ENCODE measurements around the gene KCNIP4. TPM values are rescaled to one million over a fixed set of nuclear protein-coding genes. Genes with fewer than 3 reads are reported as not detected.

Gene KCNIP4
- total and polyA plus RNA-seq, 10 of the 15 experiments (the other 5 are each of a cell fraction or from before 2014, with no cell fraction given) = 0.03 to 0.23 (median 0.13) TPM; not detected in 7

- no peaks in the 10 kb centered on the region for H3K79me2 ChIP-seq (ENCODE audit: control insufficient read depth, insufficient read depth, low read length)
- ChIA-PET SMC1A (ENCODE audit: uncharacterized antibody, unreplicated experiment) (no interaction called here), RAD21 (ENCODE audit: unreplicated experiment) (no interaction called here), POLR2A (no interaction called here), CTCF (interaction anchor here (0.6 to 0.8 kb wide), 2 partner anchors 60 to 108 kb away, joined by 3 read pairs; no protein-coding TSS in a partner anchor)
- no peaks in the 10 kb centered on the region for H4K20me1 ChIP-seq (ENCODE audit: control insufficient read depth, insufficient read depth)
- no peak for DNase-seq (ENCODE audit: low read depth, low spot score)
- BruUV-seq (replicated peaks) = no TSS peak
- no peaks in the 10 kb centered on the region for H3K9me3 ChIP-seq (replicated peaks; ENCODE audit: control insufficient read depth, insufficient read depth, low read length)
- in situ Hi-C loops (cut with MboI) (no loop called here), intact Hi-C loops (cut with micrococcal nuclease; ENCODE audit: unreplicated experiment) (no loop called here)
- no peaks in the 10 kb centered on the region for H3K27me3 ChIP-seq (replicated peaks in 1 of 2; ENCODE audit: control insufficient read depth in 2 of 2, insufficient read depth in 2 of 2, low read length in 1 of 2)
- H3K36me3 ChIP-seq (ENCODE audit: control insufficient read depth in 2 of 2, insufficient read depth in 2 of 2, low read length in 1 of 2) = no peaks in the 10 kb centered on the region
- H3K4me2 ChIP-seq (ENCODE audit: control insufficient read depth, insufficient read depth) = no peak overlapping the region
- H3K4me3 ChIP-seq = no peak overlapping the region
- H2AFZ ChIP-seq (ENCODE audit: control insufficient read depth, low read depth, low read length) = no peak overlapping the region
- no peak for FAIRE-seq
- H3K9ac ChIP-seq (ENCODE audit: control insufficient read depth, insufficient read depth, low read length) = no peak overlapping the region
- H3K27ac ChIP-seq (ENCODE audit: control insufficient read depth, insufficient read depth) = no peak overlapping the region
- WGBS (ENCODE audit: insufficient coverage, insufficient replicate concordance, low lambda C conversion rate, missing lambda C conversion rate) = 0% methylated on average over 2 of the region's 2 CpGs
- ATAC-seq = no peak
- H3K4me1 ChIP-seq (ENCODE audit: control insufficient read depth, insufficient read depth, low read length) = no peaks in the 10 kb centered on the region
- TF ChIP-seq DPF2 (IDR thresholded peaks at IDR 0.05) (no peak), SUPT20H (IDR thresholded peaks at IDR 0.05; ENCODE audit: borderline replicate concordance, control insufficient read depth, low read depth, low read length) (no peak), MYB (IDR thresholded peaks at IDR 0.05; ENCODE audit: borderline replicate concordance, low read depth, low read length) (no peak), KAT2A (conservative IDR thresholded peaks at IDR 0.05; ENCODE audit: control insufficient read depth, low read depth, low read length) (no peak), YBX1 (IDR thresholded peaks at IDR 0.05) (no peak), SREBF1 (IDR thresholded peaks at IDR 0.05; ENCODE audit: low read length) (no peak), JUND (IDR thresholded peaks at IDR 0.05; ENCODE audit: low read depth, low read length) (no peak), SMAD1 (IDR thresholded peaks at IDR 0.05; ENCODE audit: low read depth, partially characterized antibody) (no peak), REST (IDR thresholded peaks at IDR 0.05; ENCODE audit: low read depth, low read length) (no peak), YY1 (IDR thresholded peaks at IDR 0.05; ENCODE audit: low read depth, low read length) (no peak), MEF2A (IDR thresholded peaks at IDR 0.05; ENCODE audit: insufficient read depth, low read depth, low read length) (no peak), SUZ12 (IDR thresholded peaks at IDR 0.05; ENCODE audit: unreplicated experiment) (no peak), PKNOX1 (IDR thresholded peaks at IDR 0.05) (no peak), PRDM15 (CRISPR knock-in tag; IDR thresholded peaks at IDR 0.05) (no peak)
These were observed 291.7 kb downstream of the KCNIP4 start for GRCh38 chr4:21656832-21657231.

All from GM12878 (cell line).